Measurements from ENCODE around the gene AIFM1. TPM values are rescaled to one million over a fixed set of nuclear protein-coding genes. Genes with fewer than 3 reads are reported as not detected.

Gene AIFM1
- total RNA-seq, 1 donor from 2014 or later = 27.7 TPM

DNA sequence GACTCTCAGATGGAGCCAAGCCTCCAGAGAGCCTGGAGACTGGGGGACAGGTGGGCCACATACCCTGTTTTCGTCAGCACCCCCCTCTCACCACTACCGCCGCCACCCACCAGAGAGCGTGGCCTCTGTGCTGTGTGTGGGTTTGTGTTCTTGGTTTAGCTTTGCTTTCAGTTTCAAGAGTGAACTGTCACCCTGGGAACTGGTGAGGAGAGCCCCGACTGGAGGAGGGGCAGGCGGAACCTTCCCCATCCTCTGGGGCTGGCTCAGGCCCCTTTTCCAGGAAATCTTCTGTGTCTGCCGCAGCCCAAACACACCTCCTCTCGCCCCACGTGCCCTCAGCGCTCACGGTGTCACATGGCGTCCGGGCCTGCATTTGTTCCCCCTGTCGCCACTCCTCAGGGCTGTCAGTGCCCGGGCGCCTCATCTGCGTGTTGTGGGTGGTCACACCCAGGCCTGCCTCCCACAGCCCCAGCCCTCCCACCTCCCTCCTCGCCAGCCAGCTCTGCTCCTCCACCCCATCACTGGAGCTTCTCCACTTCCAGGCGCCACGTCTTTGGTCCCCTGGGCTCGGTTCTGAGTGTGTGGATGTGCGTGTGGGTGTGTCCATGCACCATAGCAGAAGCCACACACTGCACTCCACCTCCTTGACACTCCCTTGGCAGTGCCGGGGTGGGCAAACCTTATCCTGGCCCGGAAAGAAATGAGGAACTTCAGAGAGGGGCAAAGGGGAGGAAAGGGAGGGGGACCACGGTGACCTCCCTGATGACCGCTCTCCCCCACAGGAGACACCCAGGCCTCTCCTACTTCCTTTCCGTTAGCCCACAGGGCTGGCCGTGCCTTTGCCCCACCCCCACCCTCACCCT lies 83.2 kb downstream of the AIFM1 start:
- Mint-ChIP-seq H3K9me3 (ENCODE audit: unreplicated experiment) (no peaks in the 10 kb centered on the region), H3K4me3 (ENCODE audit: unreplicated experiment) (no peak overlapping the region), H3K27me3 (ENCODE audit: unreplicated experiment) (no peaks in the 10 kb centered on the region), H3K27ac (ENCODE audit: unreplicated experiment) (peak overlapping the region; percentile 65), H3K4me1 (ENCODE audit: unreplicated experiment) (peaks cover 37% of the 10 kb centered on the region), H3K36me3 (ENCODE audit: unreplicated experiment) (no peaks in the 10 kb centered on the region)
- DNase-seq (ENCODE audit: extremely low spot score, unreplicated experiment) = no peak
- TF ChIP-seq, protein P1, sequence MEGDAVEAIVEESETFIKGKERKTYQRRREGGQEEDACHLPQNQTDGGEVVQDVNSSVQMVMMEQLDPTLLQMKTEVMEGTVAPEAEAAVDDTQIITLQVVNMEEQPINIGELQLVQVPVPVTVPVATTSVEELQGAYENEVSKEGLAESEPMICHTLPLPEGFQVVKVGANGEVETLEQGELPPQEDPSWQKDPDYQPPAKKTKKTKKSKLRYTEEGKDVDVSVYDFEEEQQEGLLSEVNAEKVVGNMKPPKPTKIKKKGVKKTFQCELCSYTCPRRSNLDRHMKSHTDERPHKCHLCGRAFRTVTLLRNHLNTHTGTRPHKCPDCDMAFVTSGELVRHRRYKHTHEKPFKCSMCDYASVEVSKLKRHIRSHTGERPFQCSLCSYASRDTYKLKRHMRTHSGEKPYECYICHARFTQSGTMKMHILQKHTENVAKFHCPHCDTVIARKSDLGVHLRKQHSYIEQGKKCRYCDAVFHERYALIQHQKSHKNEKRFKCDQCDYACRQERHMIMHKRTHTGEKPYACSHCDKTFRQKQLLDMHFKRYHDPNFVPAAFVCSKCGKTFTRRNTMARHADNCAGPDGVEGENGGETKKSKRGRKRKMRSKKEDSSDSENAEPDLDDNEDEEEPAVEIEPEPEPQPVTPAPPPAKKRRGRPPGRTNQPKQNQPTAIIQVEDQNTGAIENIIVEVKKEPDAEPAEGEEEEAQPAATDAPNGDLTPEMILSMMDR (IDR thresholded peaks at IDR 0.05) = no peak

DNA sequence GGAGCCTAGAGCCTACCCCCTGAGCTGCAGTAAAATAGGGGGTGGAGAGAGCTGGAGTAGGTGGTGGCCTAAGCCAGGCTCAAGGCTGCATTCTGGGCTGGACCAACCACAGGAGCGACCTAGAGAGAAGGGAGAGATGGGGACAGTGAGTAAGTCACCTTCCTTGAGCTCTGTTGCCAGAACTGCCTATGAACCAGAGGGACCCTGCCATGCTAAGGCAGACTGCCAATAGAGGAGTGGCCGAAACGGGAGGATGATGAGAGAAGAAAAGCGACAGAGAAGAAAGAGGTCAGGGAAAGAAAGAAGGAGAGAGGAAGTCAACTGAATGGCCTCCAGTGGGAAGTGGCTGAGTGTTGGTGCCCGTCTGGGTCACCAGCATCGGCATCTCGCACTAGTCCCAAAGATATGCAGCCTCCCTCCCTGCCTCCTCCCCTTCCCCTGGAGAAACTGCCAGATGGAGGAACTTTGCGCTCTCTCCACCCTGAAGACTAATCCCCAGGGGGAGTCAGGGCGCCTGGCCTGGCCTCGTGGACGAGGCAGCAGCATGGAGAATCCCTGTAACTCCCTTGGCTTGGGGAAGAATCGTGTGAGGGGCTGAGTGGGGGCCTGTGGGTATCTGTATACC lies 84.1 kb downstream of the AIFM1 start:
- H3K9me3 Mint-ChIP-seq (ENCODE audit: unreplicated experiment) = no peaks in the 10 kb centered on the region
- peak overlapping the region; percentile 65 for H3K27ac Mint-ChIP-seq (ENCODE audit: unreplicated experiment)
- no peak for DNase-seq (ENCODE audit: extremely low spot score, unreplicated experiment)
- H3K36me3 Mint-ChIP-seq (ENCODE audit: unreplicated experiment) = no peaks in the 10 kb centered on the region
- H3K4me1 Mint-ChIP-seq (ENCODE audit: unreplicated experiment) = peaks cover 37% of the 10 kb centered on the region
- no peak overlapping the region for H3K4me3 Mint-ChIP-seq (ENCODE audit: unreplicated experiment)
- TF ChIP-seq, protein P1 (IDR thresholded peaks at IDR 0.05) = no peak
- H3K27me3 Mint-ChIP-seq (ENCODE audit: unreplicated experiment) = no peaks in the 10 kb centered on the region

GRCh38 chrX:130080791-130081367 lies 84.8 kb downstream of the AIFM1 start:
- Mint-ChIP-seq H3K4me3 (ENCODE audit: unreplicated experiment) (no peak overlapping the region), H3K27me3 (ENCODE audit: unreplicated experiment) (no peaks in the 10 kb centered on the region), H3K27ac (ENCODE audit: unreplicated experiment) (peak overlapping the region; percentile 57), H3K36me3 (ENCODE audit: unreplicated experiment) (no peaks in the 10 kb centered on the region), H3K9me3 (ENCODE audit: unreplicated experiment) (no peaks in the 10 kb centered on the region), H3K4me1 (ENCODE audit: unreplicated experiment) (peaks cover 34% of the 10 kb centered on the region)
- TF ChIP-seq, protein P1 (IDR thresholded peaks at IDR 0.05) = no peak
- no peak for DNase-seq (ENCODE audit: extremely low spot score, unreplicated experiment)

DNA sequence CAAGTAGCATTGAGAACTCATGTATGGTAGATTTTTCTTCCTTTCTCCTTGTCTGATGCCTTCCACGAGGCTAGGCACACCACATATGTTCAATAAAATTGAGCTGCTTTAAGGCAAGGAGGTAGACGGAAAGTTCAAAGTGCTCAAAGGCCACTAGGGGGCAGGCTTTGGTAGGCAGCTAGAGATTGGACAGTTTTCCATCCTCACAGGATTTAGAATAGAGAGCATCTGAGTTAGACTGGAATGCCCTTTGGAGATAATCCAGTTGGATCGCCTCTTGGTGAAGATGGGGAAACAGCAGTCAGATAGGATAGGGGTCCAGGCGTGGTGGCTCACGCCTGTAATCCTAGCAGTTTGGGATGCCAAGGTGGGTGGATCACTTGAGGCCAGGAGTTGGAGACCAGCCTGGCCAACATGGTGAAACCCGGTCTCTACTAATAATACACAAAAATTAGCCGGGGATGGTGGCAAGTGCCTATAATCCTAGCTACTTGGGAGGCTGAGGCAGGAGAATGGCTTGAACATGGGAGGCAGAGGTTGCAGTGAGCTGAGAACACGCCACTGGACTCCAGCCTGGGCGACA lies 85.7 kb downstream of the AIFM1 start:
- no peaks in the 10 kb centered on the region for H3K36me3 Mint-ChIP-seq (ENCODE audit: unreplicated experiment)
- H3K27me3 Mint-ChIP-seq (ENCODE audit: unreplicated experiment) = no peaks in the 10 kb centered on the region
- TF ChIP-seq, protein P1 (IDR thresholded peaks at IDR 0.05) = peak; percentile 66
- H3K27ac Mint-ChIP-seq (ENCODE audit: unreplicated experiment) = peak overlapping the region; percentile 9
- H3K4me1 Mint-ChIP-seq (ENCODE audit: unreplicated experiment) = peaks cover 30% of the 10 kb centered on the region
- H3K4me3 Mint-ChIP-seq (ENCODE audit: unreplicated experiment) = no peak overlapping the region
- no peak for DNase-seq (ENCODE audit: extremely low spot score, unreplicated experiment)
- H3K9me3 Mint-ChIP-seq (ENCODE audit: unreplicated experiment) = no peaks in the 10 kb centered on the region

Other genes with a start within 250 kb of the AIFM1 start
- 22.9 and 24.6 TPM in 2 replicates for gene BCORL1, start 183.2 kb downstream of the AIFM1 start, total RNA-seq
- 24.9 and 25.2 TPM in 2 replicates for gene ELF4, start 55.3 kb downstream of the AIFM1 start, total RNA-seq
- 3.6 and 4.1 TPM in 2 replicates for gene RAB33A, start 6.1 kb upstream of the AIFM1 start, total RNA-seq
- gene ZNF280C, start 103.1 kb upstream of the AIFM1 start, total RNA-seq = 5.6 and 6.3 TPM in 2 replicates
- 12.8 and 15.1 TPM in 2 replicates for gene SLC25A14, start 174.1 kb upstream of the AIFM1 start, total RNA-seq
- not detected in 2 replicates for gene GPR119, start 219.8 kb upstream of the AIFM1 start, total RNA-seq
- gene RBMX2, start 236.1 kb upstream of the AIFM1 start, total RNA-seq = 20.1 and 20.2 TPM in 2 replicates

All from osteocyte (in vitro differentiated cells).